PC-3 (cell line): ENCODE measurements around the gene NACC1. TPM values are rescaled to one million over a fixed set of nuclear protein-coding genes. Genes with fewer than 3 reads are reported as not detected.

ENCODE experiments used
- ATAC-seq: fragments of 200-7000 bp; cut with Tn5 transposase; 2 replicates; pipeline ENCODE4 v1.9.1; 2020; ENCODE audit warnings: mild to moderate bottlenecking, moderate library complexity
- BruUV-seq: library from RNA; stranded (reverse); fragments of 400-500 nt; replicated peaks from 2 replicates; lab custom pipeline; 2021; lab: Mats Ljungman, UMichigan
- CTCF ChIA-PET: fragments of 300-600 bp; sonication (Branson Sonifier 250); formaldehyde crosslinking; loops from one replicate; lab custom pipeline; 2022; ENCODE audit warnings: antibody characterized with exemption; lab: Charles Lee
- POLR2A ChIA-PET: fragments of 300-600 bp; sonication (Branson Sonifier 250); formaldehyde crosslinking; loops from one replicate; lab custom pipeline; 2022; ENCODE audit warnings: antibody characterized with exemption; ENCODE audit not compliant: unreplicated experiment; lab: Charles Lee
- DNase-seq: peaks from one replicate; pipeline ENCODE4 v3.0.0-alpha.2; 2015
- H2AFZ ChIP-seq: fragments of 300-600 bp; sonication (generic); 2 replicates; pipeline ENCODE4 v1.6.0; 2016; ENCODE audit warnings: antibody characterized with exemption, low read length
- H3F3A ChIP-seq: fragments of 300-600 bp; sonication (generic); one replicate; pipeline ENCODE4 v1.6.0; 2017; ENCODE audit warnings: antibody characterized with exemption, low read length, control low read depth, mild to moderate bottlenecking; ENCODE audit not compliant: unreplicated experiment
- H3K27ac ChIP-seq: fragments of 300-600 bp; sonication (generic); 2 replicates; pipeline ENCODE4 v1.5.1; 2016; ENCODE audit warnings: mild to moderate bottlenecking, low read length
- H3K27me3 ChIP-seq: fragments of 300-600 bp; sonication (generic); 2 replicates; pipeline ENCODE4 v1.6.1; 2016; ENCODE audit warnings: low read length, mixed read lengths
- H3K36me3 ChIP-seq: fragments of 300-600 bp; sonication (generic); 2 replicates; pipeline ENCODE4 v1.6.1; 2016; ENCODE audit warnings: low read depth, mixed run types, low read length, mixed read lengths
- H3K4me1 ChIP-seq: fragments of 300-600 bp; sonication (generic); 2 replicates; pipeline ENCODE4 v1.5.1; 2016; ENCODE audit warnings: low read length; ENCODE audit not compliant: insufficient read depth
- H3K4me2 ChIP-seq: fragments of 300-600 bp; sonication (generic); 2 replicates; pipeline ENCODE4 v1.6.0; 2016; ENCODE audit warnings: low read length
- H3K4me3 ChIP-seq: fragments of 300-600 bp; sonication (generic); 2 replicates; pipeline ENCODE4 v1.5.1; 2016; ENCODE audit warnings: mild to moderate bottlenecking, low read length, mixed read lengths
- H3K79me2 ChIP-seq: fragments of 300-600 bp; sonication (generic); 2 replicates; pipeline ENCODE4 v1.6.1; 2017; ENCODE audit warnings: low read length, mixed read lengths
- H3K9ac ChIP-seq: fragments of 300-600 bp; sonication (generic); 2 replicates; pipeline ENCODE4 v1.6.0; 2016; ENCODE audit warnings: mild to moderate bottlenecking, low read length
- H3K9me2 ChIP-seq: fragments of 300-600 bp; sonication (generic); replicated peaks from 2 replicates; pipeline ENCODE4 v1.6.1; 2016; ENCODE audit warnings: mixed run types, low read length, mixed read lengths
- H3K9me3 ChIP-seq: fragments of 300-600 bp; sonication (generic); 2 replicates; pipeline ENCODE4 v1.6.1; 2016; ENCODE audit warnings: low read length, mixed read lengths
- H4K20me1 ChIP-seq: fragments of 300-600 bp; sonication (generic); 2 replicates; pipeline ENCODE4 v1.6.1; 2016; ENCODE audit warnings: low read length, mixed read lengths
- EZH2 ChIP-seq: fragments of 300-600 bp; sonication (generic); IDR thresholded peaks from one replicate; pipeline ENCODE4 v1.6.1; 2017; ENCODE audit warnings: antibody characterized with exemption, mild to moderate bottlenecking, low read length; ENCODE audit not compliant: unreplicated experiment
- EZH2phosphoT487 ChIP-seq: fragments of 300-600 bp; sonication (generic); IDR thresholded peaks from 2 replicates; pipeline ENCODE4 v1.6.1; 2018; ENCODE audit warnings: mild to moderate bottlenecking, antibody characterized with exemption, low read length, borderline replicate concordance
- intact Hi-C: fragments of 100-400 bp; cut with micrococcal nuclease; formaldehyde crosslinking; loops from 2 replicates; pipeline ENCODE4 v1.9.0; 2023
- total RNA-seq: library from RNA; depleted of rRNA; stranded (reverse); fragments of >200 nt; gene quantifications from 2 replicates; pipeline ENCODE4 v1.2.3, GENCODE V29; 2014
- TF ChIP-seq, protein P1 (sequence below): fragments of 300-600 bp; sonication (generic); conservative IDR thresholded peaks from 2 replicates; pipeline ENCODE4 v1.5.1; 2017; ENCODE audit warnings: antibody characterized with exemption, low read depth, mild to moderate bottlenecking, low read length

The NACC1 gene
- total RNA-seq, 1 experiment from 2014 or later, result 266 TPM

DNA sequence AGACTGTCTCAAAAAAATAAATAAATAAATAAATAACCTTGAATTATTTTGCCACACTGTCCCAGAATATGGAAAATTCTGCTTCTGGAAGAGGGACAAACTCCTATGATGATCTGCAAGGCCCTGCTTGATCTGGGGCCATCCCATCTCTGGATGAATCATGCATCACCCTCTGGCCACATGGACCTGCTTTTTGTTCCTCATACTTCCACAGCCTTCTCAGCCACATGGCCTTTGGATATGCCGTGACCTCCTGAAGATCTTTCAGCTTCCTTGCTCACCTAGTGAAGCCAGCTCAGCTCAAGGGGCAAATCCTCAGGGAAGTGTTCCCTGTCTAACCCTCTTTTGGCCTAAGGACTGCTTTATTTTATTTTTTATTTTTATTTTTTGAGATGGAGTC lies 42.5 kb downstream of the NACC1 start:
- no peak overlapping the region for H3K4me2 ChIP-seq
- peaks cover 58% of the 10 kb centered on the region for H3K4me1 ChIP-seq
- H3K79me2 ChIP-seq, result peaks cover 14% of the 10 kb centered on the region
- intact Hi-C loops, result loop anchor here (10.0 kb wide), 1 partner anchor 674 kb away; no protein-coding TSS in a partner anchor
- H3K9me2 ChIP-seq, result no peaks in the 10 kb centered on the region
- CTCF ChIA-PET, result no interaction called here
- peaks cover 16% of the 10 kb centered on the region for H3F3A ChIP-seq
- TF ChIP-seq, protein P1, sequence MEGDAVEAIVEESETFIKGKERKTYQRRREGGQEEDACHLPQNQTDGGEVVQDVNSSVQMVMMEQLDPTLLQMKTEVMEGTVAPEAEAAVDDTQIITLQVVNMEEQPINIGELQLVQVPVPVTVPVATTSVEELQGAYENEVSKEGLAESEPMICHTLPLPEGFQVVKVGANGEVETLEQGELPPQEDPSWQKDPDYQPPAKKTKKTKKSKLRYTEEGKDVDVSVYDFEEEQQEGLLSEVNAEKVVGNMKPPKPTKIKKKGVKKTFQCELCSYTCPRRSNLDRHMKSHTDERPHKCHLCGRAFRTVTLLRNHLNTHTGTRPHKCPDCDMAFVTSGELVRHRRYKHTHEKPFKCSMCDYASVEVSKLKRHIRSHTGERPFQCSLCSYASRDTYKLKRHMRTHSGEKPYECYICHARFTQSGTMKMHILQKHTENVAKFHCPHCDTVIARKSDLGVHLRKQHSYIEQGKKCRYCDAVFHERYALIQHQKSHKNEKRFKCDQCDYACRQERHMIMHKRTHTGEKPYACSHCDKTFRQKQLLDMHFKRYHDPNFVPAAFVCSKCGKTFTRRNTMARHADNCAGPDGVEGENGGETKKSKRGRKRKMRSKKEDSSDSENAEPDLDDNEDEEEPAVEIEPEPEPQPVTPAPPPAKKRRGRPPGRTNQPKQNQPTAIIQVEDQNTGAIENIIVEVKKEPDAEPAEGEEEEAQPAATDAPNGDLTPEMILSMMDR, result no peak
- TF ChIP-seq EZH2phosphoT487, result no peak
- no peak for TF ChIP-seq EZH2
- peak overlapping the region; percentile 43 for H3K27ac ChIP-seq
- no peak overlapping the region for H2AFZ ChIP-seq
- peak overlapping the region; percentile 32; the same call in 1 of the 2 replicates for H3K9ac ChIP-seq
- no peaks in the 10 kb centered on the region for H4K20me1 ChIP-seq
- DNase-seq (peak; percentile 63), ATAC-seq (no peak)
- BruUV-seq, result no TSS peak
- H3K9me3 ChIP-seq, result no peaks in the 10 kb centered on the region
- POLR2A ChIA-PET, result interaction anchor here (0.6 kb wide), 2 partner anchors 101 to 478 kb away, joined by 4 to 18 read pairs; no protein-coding TSS in a partner anchor
- no peak overlapping the region for H3K4me3 ChIP-seq
- no peaks in the 10 kb centered on the region for H3K27me3 ChIP-seq
- H3K36me3 ChIP-seq, result no peaks in the 10 kb centered on the region

DNA sequence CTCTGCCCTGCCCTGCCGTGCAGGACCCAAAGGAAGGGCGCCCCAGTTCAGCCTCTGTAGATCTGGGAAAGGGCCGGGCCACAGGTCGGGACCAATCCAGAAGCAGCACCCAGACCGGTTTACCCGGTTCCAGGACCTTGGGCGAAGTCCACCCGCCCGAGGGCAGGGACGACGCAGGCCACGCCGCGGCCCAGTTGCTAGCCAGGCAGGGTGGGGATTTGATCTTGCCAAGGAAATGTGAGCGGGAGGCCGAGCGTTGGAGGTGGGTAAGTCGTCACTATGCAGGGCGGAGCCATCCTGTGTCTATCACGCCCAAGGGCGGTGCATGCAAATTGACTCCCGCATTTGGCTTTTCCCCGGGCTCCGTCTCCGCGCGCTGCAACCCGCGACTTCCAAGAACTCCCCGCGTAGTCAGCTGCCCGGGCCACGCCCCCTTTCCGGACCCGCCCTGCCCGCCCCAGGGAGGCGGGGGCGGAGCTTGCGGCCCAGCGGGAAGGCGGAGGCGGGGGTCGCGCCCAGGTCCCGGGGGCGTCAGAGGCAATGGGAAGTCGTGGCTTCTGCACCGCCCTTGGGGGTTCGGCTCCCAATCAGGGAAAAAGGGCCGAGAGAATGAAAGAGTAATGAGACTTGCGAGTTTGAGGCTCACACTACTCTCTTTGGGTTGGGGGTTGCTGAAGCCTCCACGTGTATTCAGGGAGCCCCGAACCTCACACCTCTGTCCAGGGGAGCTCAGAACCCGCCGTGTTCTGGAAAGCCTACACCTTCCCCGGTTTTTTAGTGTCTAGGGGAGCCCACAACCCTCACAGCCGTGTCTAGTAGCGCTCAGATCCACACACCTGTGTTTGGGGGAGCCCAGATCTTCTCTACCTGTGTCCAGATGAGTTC lies 44.9 kb downstream of the NACC1 start:
- peak overlapping the region; percentile 41; the same call in 1 of the 2 replicates for H2AFZ ChIP-seq
- peaks cover 65% of the 10 kb centered on the region for H3K4me1 ChIP-seq
- no peaks in the 10 kb centered on the region for H4K20me1 ChIP-seq
- DNase-seq (peak; percentile 100), ATAC-seq (peak; percentile 50)
- ChIA-PET POLR2A (interaction anchor here (0.5 to 0.6 kb wide), 2 partner anchors 558 to 699 kb away, joined by 4 to 5 read pairs; no protein-coding TSS in a partner anchor), CTCF (interaction anchor here (0.5 to 0.8 kb wide), 2 partner anchors 13 to 82 kb away, joined by 3 to 6 read pairs; partner anchors contain the start of genes IER2 and STX10)
- H3K36me3 ChIP-seq, result no peaks in the 10 kb centered on the region
- peaks cover 11% of the 10 kb centered on the region for H3F3A ChIP-seq
- H3K4me2 ChIP-seq, result peak overlapping the region; percentile 82
- TSS peak; percentile 54 for BruUV-seq
- intact Hi-C loops, result loop anchor here (1.0 to 10.0 kb wide), 4 partner anchors 8 to 672 kb away; no protein-coding TSS in a partner anchor
- no peaks in the 10 kb centered on the region for H3K27me3 ChIP-seq
- no peaks in the 10 kb centered on the region for H3K9me2 ChIP-seq
- H3K4me3 ChIP-seq, result peak overlapping the region; percentile 67
- peak overlapping the region; percentile 95 for H3K9ac ChIP-seq
- TF ChIP-seq, protein P1, result no peak
- TF ChIP-seq EZH2phosphoT487 (no peak), EZH2 (no peak)
- H3K9me3 ChIP-seq, result no peaks in the 10 kb centered on the region
- H3K79me2 ChIP-seq, result peaks cover 18% of the 10 kb centered on the region
- peak overlapping the region; percentile 97 for H3K27ac ChIP-seq
